ENCODE results near the gene SERGEF.
A peak's percentile ranks its signal among the peaks of the same experiment; 100 is the strongest.

SERGEF gene

GRCh38 chr11:17852246-17852645, 160.6 kb downstream of the SERGEF start:
- in situ Hi-C loops (cut with MboI; ENCODE audit: low pct_unique_long_range_greater_than_20kb, low sequenced_read_pairs, unreplicated experiment): no loop called here
- TF ChIP-seq CTCF (IDR thresholded peaks at IDR 0.05; ENCODE audit: extremely low read depth, insufficient read depth, missing control alignments): no peak

GRCh38 chr11:17851697-17852096, 161.2 kb downstream of the SERGEF start:
- TF ChIP-seq CTCF (IDR thresholded peaks at IDR 0.05; ENCODE audit: extremely low read depth, insufficient read depth, missing control alignments): no peak
- in situ Hi-C loops (cut with MboI; ENCODE audit: low pct_unique_long_range_greater_than_20kb, low sequenced_read_pairs, unreplicated experiment): no loop called here
- DNase-seq (ENCODE audit: low spot score): no peak

More at GRCh38 chr11:17852246-17852645, 160.6 kb downstream of the SERGEF start:
- no peak for DNase-seq (ENCODE audit: low spot score)

GRCh38 chr11:17850336-17850735, 162.5 kb downstream of the SERGEF start:
- in situ Hi-C loops (cut with MboI; ENCODE audit: low pct_unique_long_range_greater_than_20kb, low sequenced_read_pairs, unreplicated experiment): no loop called here
- TF ChIP-seq CTCF (IDR thresholded peaks at IDR 0.05; ENCODE audit: extremely low read depth, insufficient read depth, missing control alignments): no peak
- DNase-seq (ENCODE audit: low spot score): no peak

- no peak for TF ChIP-seq CTCF (IDR thresholded peaks at IDR 0.05; ENCODE audit: extremely low read depth, insufficient read depth, missing control alignments)
- in situ Hi-C loops (cut with MboI; ENCODE audit: low pct_unique_long_range_greater_than_20kb, low sequenced_read_pairs, unreplicated experiment): no loop called here
- DNase-seq (ENCODE audit: low spot score): no peak
These were observed 164.1 kb downstream of the SERGEF start for GRCh38 chr11:17848715-17849114.

- in situ Hi-C loops (cut with MboI; ENCODE audit: low pct_unique_long_range_greater_than_20kb, low sequenced_read_pairs, unreplicated experiment): no loop called here
- no peak for DNase-seq (ENCODE audit: low spot score)
- TF ChIP-seq CTCF (IDR thresholded peaks at IDR 0.05; ENCODE audit: extremely low read depth, insufficient read depth, missing control alignments): peak; percentile 23
These were observed 165.9 kb downstream of the SERGEF start for GRCh38 chr11:17846852-17847453.

GRCh38 chr11:17845431-17845881, 167.4 kb downstream of the SERGEF start:
- in situ Hi-C loops (cut with MboI; ENCODE audit: low pct_unique_long_range_greater_than_20kb, low sequenced_read_pairs, unreplicated experiment): no loop called here
- no peak for TF ChIP-seq CTCF (IDR thresholded peaks at IDR 0.05; ENCODE audit: extremely low read depth, insufficient read depth, missing control alignments)
- no peak for DNase-seq (ENCODE audit: low spot score)
